Progenitor cell of endocrine pancreas (in vitro differentiated cells): ENCODE data around the gene PPP1R16B. TPM values are rescaled to one million over a fixed set of nuclear protein-coding genes. Genes with fewer than 3 reads are reported as not detected.

Experiments used
- DNase-seq: peaks from one replicate; pipeline ENCODE4 v3.0.0; 2021; ENCODE audit warnings: low spot score; ENCODE audit not compliant: unreplicated experiment
- H3K27ac Mint-ChIP-seq: 2 replicates; pipeline ENCODE4 v1.8.0; 2021; ENCODE audit warnings: mild to moderate bottlenecking, moderate library complexity, mixed read lengths
- H3K27me3 Mint-ChIP-seq: 2 replicates; pipeline ENCODE4 v1.8.0; 2021; ENCODE audit warnings: mixed read lengths
- H3K36me3 Mint-ChIP-seq: 2 replicates; pipeline ENCODE4 v1.8.0; 2022; ENCODE audit warnings: mixed read lengths; ENCODE audit not compliant: insufficient read depth
- H3K4me1 Mint-ChIP-seq: 2 replicates; pipeline ENCODE4 v1.8.0; 2021; ENCODE audit warnings: low read depth, mixed read lengths
- H3K4me3 Mint-ChIP-seq: 2 replicates; pipeline ENCODE4 v1.8.0; 2021; ENCODE audit warnings: low read depth, mild to moderate bottlenecking, moderate library complexity, mixed read lengths
- H3K9me3 Mint-ChIP-seq: 2 replicates; pipeline ENCODE4 v1.8.0; 2021; ENCODE audit warnings: low read depth, mixed read lengths
- CTCF ChIP-seq: fragments of 200-600 bp; sonication (generic); IDR thresholded peaks from one replicate; pipeline ENCODE4 v1.5.0; 2021; ENCODE audit warnings: antibody characterized with exemption, mild to moderate bottlenecking; ENCODE audit not compliant: unreplicated experiment
- total RNA-seq: library from RNA; stranded (reverse); gene quantifications from 2 replicates; pipeline ENCODE4 v1.2.1, GENCODE V29; 2021

PPP1R16B gene
- total RNA-seq, 1 donor from 2014 or later = not detected

GRCh38 chr20:38918172-38918571, 112.7 kb downstream of the PPP1R16B start:
- H3K27ac Mint-ChIP-seq = no peak overlapping the region
- no peak for DNase-seq
- no peak overlapping the region for H3K4me3 Mint-ChIP-seq
- H3K36me3 Mint-ChIP-seq = no peaks in the 10 kb centered on the region
- peaks cover 6% of the 10 kb centered on the region for H3K4me1 Mint-ChIP-seq
- H3K9me3 Mint-ChIP-seq = no peaks in the 10 kb centered on the region
- peaks cover 6% of the 10 kb centered on the region for H3K27me3 Mint-ChIP-seq
- no peak for TF ChIP-seq CTCF

- H3K27ac Mint-ChIP-seq = no peak overlapping the region
- no peaks in the 10 kb centered on the region for H3K36me3 Mint-ChIP-seq
- DNase-seq = no peak
- H3K4me3 Mint-ChIP-seq = no peak overlapping the region
- H3K9me3 Mint-ChIP-seq = no peaks in the 10 kb centered on the region
- no peak for TF ChIP-seq CTCF
- peaks cover 2% of the 10 kb centered on the region for H3K4me1 Mint-ChIP-seq
- peaks cover 6% of the 10 kb centered on the region for H3K27me3 Mint-ChIP-seq
Observed at GRCh38 chr20:38919683-38920082, 114.2 kb downstream of the PPP1R16B start.

- H3K4me1 Mint-ChIP-seq = peaks cover 2% of the 10 kb centered on the region
- no peaks in the 10 kb centered on the region for H3K36me3 Mint-ChIP-seq
- no peak overlapping the region for H3K4me3 Mint-ChIP-seq
- H3K27ac Mint-ChIP-seq = no peak overlapping the region
- H3K27me3 Mint-ChIP-seq = peaks cover 9% of the 10 kb centered on the region
- H3K9me3 Mint-ChIP-seq = peaks cover 4% of the 10 kb centered on the region
- no peak for DNase-seq
- TF ChIP-seq CTCF = no peak
Observed at GRCh38 chr20:38920411-38920810, 114.9 kb downstream of the PPP1R16B start.

GRCh38 chr20:38920851-38921250, 115.4 kb downstream of the PPP1R16B start:
- no peak overlapping the region for H3K4me3 Mint-ChIP-seq

GRCh38 chr20:38924718-38925117, 119.2 kb downstream of the PPP1R16B start:
- no peak overlapping the region for H3K4me3 Mint-ChIP-seq
- no peak for DNase-seq
- H3K4me1 Mint-ChIP-seq = peaks cover 9% of the 10 kb centered on the region
- peaks cover 6% of the 10 kb centered on the region for H3K27me3 Mint-ChIP-seq
- TF ChIP-seq CTCF = no peak
- no peaks in the 10 kb centered on the region for H3K36me3 Mint-ChIP-seq
- peaks cover 7% of the 10 kb centered on the region for H3K9me3 Mint-ChIP-seq
- peak overlapping the region; percentile 15 for H3K27ac Mint-ChIP-seq

More at GRCh38 chr20:38920851-38921250, 115.4 kb downstream of the PPP1R16B start:
- no peak overlapping the region for H3K27ac Mint-ChIP-seq
- H3K36me3 Mint-ChIP-seq = no peaks in the 10 kb centered on the region
- DNase-seq = no peak
- no peak for TF ChIP-seq CTCF
- H3K4me1 Mint-ChIP-seq = peaks cover 2% of the 10 kb centered on the region
- peaks cover 9% of the 10 kb centered on the region for H3K27me3 Mint-ChIP-seq
- peaks cover 7% of the 10 kb centered on the region for H3K9me3 Mint-ChIP-seq
